Common myeloid progenitor, CD34-positive (primary cell): ENCODE data around the gene APOC3.

Source experiments
- CTCF ChIA-PET: fragments of 350-600 bp; sonication (Branson Sonifier 250); formaldehyde crosslinking; loops from one replicate; lab custom pipeline; 2021; ENCODE audit warnings: antibody characterized with exemption; lab: Charles Lee
- POLR2A ChIA-PET: fragments of 350-600 bp; sonication (Branson Sonifier 250); formaldehyde crosslinking; loops from one replicate; lab custom pipeline; 2021; ENCODE audit warnings: antibody characterized with exemption; lab: Charles Lee
- DNase-seq, 3 donors: peaks; one replicate each; pipeline versions ENCODE4 v3.0.0 to v3.0.0-alpha.2; 2013
- H3K27ac ChIP-seq, 2 experiments: 1 replicate in 1 of 2; 2 replicates in 1 of 2; pipeline ENCODE4 v1.7.0; 2013; ENCODE audit warnings: inconsistent platforms in 2 of 2, low read length in 2 of 2, mild to moderate bottlenecking in 2 of 2, low read depth in 1 of 2, moderate library complexity in 1 of 2; ENCODE audit not compliant: severe bottlenecking in 2 of 2, insufficient read depth in 1 of 2, poor library complexity in 1 of 2
- H3K27me3 ChIP-seq, 5 experiments: replicated peaks in 2 of 5; 1 replicate in 3 of 5; 2 replicates in 2 of 5; pipeline versions ENCODE4 v1.6.1 to v1.7.0; 2013; ENCODE audit warnings: low read length in 4 of 5, mild to moderate bottlenecking in 2 of 5, moderate library complexity in 2 of 5, inconsistent platforms in 1 of 5; ENCODE audit not compliant: insufficient read depth in 5 of 5, control insufficient read depth in 4 of 5
- H3K36me3 ChIP-seq, 4 experiments: 1 replicate in 2 of 4; 2 replicates in 2 of 4; pipeline versions ENCODE4 v1.6.1 to v1.7.0; 2013; ENCODE audit warnings: low read length in 3 of 4, control low read depth in 1 of 4, mild to moderate bottlenecking in 1 of 4; ENCODE audit not compliant: control insufficient read depth in 4 of 4, insufficient read depth in 4 of 4
- H3K4me1 ChIP-seq, 4 experiments: 1 replicate in 3 of 4; 2 replicates in 1 of 4; pipeline versions ENCODE4 v1.6.1 to v1.7.1; 2013; ENCODE audit warnings: low read length in 3 of 4, mild to moderate bottlenecking in 3 of 4, control low read depth in 1 of 4, inconsistent platforms in 1 of 4, moderate library complexity in 1 of 4; ENCODE audit not compliant: control insufficient read depth in 4 of 4, insufficient read depth in 4 of 4; ENCODE audit errors: control extremely low read depth in 1 of 4
- H3K4me3 ChIP-seq, 7 experiments: 1 replicate in 4 of 7; 2 replicates in 3 of 7; pipeline versions ENCODE4 v1.5.1 to v1.7.0; 2013; ENCODE audit warnings: mild to moderate bottlenecking in 7 of 7, low read length in 6 of 7, moderate library complexity in 6 of 7, inconsistent platforms in 2 of 7, low read depth in 2 of 7, control low read depth in 1 of 7; ENCODE audit not compliant: insufficient read depth in 4 of 7, control insufficient read depth in 1 of 7; ENCODE audit errors: extremely low read depth in 1 of 7
- H3K9me3 ChIP-seq, 5 experiments: 1 replicate in 4 of 5; 2 replicates in 1 of 5; pipeline versions ENCODE4 v1.6.1 to v1.7.1; 2013; ENCODE audit warnings: low read length in 4 of 5, mild to moderate bottlenecking in 2 of 5, inconsistent platforms in 1 of 5, low read depth in 1 of 5, moderate library complexity in 1 of 5; ENCODE audit not compliant: control insufficient read depth in 4 of 5, insufficient read depth in 2 of 5; ENCODE audit errors: control extremely low read depth in 1 of 5
- WGBS: methylation state at CpG from one replicate; pipeline ENCODE4 v1.1.5; 2013; ENCODE audit not compliant: insufficient coverage; 5-methylcytosine and 5-hydroxymethylcytosine counted together

Gene APOC3

DNA sequence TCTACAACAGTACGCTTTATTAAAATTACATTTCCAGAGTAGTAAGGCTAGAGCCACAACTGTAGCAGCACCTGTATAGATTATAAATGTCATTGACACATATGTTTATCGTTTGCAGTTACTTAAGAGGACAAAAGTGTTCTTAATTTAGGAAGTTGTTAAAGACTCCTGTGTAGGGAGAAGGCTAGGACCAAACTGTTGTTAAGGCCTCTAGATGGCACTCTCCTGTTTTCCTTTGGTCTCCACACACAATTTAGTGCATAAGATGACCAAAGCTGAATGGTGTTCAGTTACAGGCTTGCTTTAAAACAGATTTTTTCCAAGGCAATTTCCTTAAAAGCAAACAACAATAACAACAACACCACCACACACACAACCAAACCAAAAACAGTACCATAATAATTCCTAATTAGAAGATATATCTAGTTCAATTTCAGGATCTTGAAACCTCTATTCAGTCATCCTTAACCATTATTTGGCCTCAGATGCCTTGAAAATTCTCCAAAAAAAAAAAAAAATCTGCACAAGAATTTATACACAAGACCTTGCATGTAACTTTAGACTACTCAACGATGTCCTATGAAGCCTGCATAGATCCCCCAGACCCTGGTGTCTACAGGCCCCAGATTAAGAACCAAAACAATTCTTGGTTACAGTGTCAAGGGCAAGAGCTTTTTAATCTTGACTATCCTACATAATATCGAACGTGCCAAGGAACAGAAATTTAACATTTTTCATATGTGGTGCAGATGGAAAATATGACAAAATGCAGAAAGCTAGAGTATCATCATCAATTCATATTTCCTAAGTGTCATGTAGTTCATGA is 50.3 kb downstream of the APOC3 start:
- peaks cover 0 to 19% (median 5%) of the 10 kb centered on the region in 4 experiments for H3K4me1 ChIP-seq
- POLR2A ChIA-PET = interaction anchor here (0.7 to 0.8 kb wide), 2 partner anchors 43 to 219 kb away, joined by 3 to 4 read pairs; partner anchors contain the start of gene SIK3

DNA sequence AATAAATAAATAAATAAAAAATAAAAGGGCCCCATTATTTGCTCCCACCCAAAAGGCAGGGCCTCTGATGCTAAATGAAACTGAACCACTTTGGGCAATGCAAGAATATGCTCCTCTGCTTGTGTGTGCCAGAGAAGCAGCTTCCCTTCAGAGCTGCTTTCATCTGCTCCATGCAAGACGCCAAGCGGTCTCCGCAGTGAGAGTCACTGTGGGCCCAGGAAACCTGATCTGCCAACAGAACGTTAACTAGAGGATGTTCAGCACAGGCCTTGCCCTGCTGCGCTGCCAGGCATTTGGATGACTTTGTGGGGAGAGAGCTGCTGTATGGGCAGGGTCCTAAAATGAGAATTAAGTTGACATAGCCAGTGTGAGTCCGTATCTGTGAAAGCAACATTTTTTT is 51.4 kb downstream of the APOC3 start:
- 90% methylated on average over 5 of the region's 6 CpGs for WGBS
- H3K4me3 ChIP-seq = no peak overlapping the region
- no peak for DNase-seq
- H3K36me3 ChIP-seq = peaks cover 5 to 20% (median 12%) of the 10 kb centered on the region in 4 experiments
- H3K9me3 ChIP-seq = no peaks in the 10 kb centered on the region
- ChIA-PET POLR2A (no interaction called here), CTCF (interaction anchor here (0.7 to 5.5 kb wide), 14 partner anchors 8 to 345 kb away, joined by 3 to 41 read pairs (median 5); no protein-coding TSS in a partner anchor)
- H3K4me1 ChIP-seq = peaks cover 0 to 15% (median 5%) of the 10 kb centered on the region in 4 experiments
- no peaks in the 10 kb centered on the region for H3K27me3 ChIP-seq
- H3K27ac ChIP-seq = no peak overlapping the region

More for the DNA sequence above, 50.3 kb downstream of the APOC3 start:
- Histone ChIP-seq H3K36me3 (peaks cover 14 to 30% (median 17%) of the 10 kb centered on the region in 4 experiments), H3K4me3 (no peak overlapping the region), H3K9me3 (no peaks in the 10 kb centered on the region), H3K27ac (no peak overlapping the region), H3K27me3 (no peaks in the 10 kb centered on the region)
- peak; percentile 72 to 83 (median 80) for DNase-seq
- CTCF ChIA-PET = interaction anchor here (0.6 to 5.5 kb wide), 31 partner anchors 9 to 351 kb away, joined by 3 to 41 read pairs (median 4); partner anchors contain the start of genes APOA5, SIK3 and ZPR1
- no CpG with 5 or more reads among the region's 5 CpGs for WGBS

- DNase-seq = no peak
- Histone ChIP-seq H3K27me3 (no peaks in the 10 kb centered on the region), H3K27ac (no peak overlapping the region), H3K4me3 (no peak overlapping the region), H3K9me3 (no peaks in the 10 kb centered on the region), H3K36me3 (peaks cover 5 to 13% (median 10%) of the 10 kb centered on the region in 4 experiments), H3K4me1 (peaks cover 0 to 3% (median under 1%) of the 10 kb centered on the region in 4 experiments)
- ChIA-PET CTCF (interaction anchor here (1.1 to 5.5 kb wide), 4 partner anchors 7 to 221 kb away, joined by 3 to 41 read pairs (median 6); no protein-coding TSS in a partner anchor), POLR2A (no interaction called here)
These were observed 52.7 kb downstream of the APOC3 start for GRCh38 chr11:116882386-116882785.
